HG03457 (cell line): Measurements from ENCODE around the gene GPRC5B.

ENCODE experiments used
- ATAC-seq: cut with Tn5 transposase; IDR thresholded peaks from one replicate; pipeline ENCODE4 v1.9.1; 2021; ENCODE audit warnings: moderate number of reproducible peaks; ENCODE audit not compliant: unreplicated experiment

Gene GPRC5B, protein sequence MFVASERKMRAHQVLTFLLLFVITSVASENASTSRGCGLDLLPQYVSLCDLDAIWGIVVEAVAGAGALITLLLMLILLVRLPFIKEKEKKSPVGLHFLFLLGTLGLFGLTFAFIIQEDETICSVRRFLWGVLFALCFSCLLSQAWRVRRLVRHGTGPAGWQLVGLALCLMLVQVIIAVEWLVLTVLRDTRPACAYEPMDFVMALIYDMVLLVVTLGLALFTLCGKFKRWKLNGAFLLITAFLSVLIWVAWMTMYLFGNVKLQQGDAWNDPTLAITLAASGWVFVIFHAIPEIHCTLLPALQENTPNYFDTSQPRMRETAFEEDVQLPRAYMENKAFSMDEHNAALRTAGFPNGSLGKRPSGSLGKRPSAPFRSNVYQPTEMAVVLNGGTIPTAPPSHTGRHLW

DNA sequence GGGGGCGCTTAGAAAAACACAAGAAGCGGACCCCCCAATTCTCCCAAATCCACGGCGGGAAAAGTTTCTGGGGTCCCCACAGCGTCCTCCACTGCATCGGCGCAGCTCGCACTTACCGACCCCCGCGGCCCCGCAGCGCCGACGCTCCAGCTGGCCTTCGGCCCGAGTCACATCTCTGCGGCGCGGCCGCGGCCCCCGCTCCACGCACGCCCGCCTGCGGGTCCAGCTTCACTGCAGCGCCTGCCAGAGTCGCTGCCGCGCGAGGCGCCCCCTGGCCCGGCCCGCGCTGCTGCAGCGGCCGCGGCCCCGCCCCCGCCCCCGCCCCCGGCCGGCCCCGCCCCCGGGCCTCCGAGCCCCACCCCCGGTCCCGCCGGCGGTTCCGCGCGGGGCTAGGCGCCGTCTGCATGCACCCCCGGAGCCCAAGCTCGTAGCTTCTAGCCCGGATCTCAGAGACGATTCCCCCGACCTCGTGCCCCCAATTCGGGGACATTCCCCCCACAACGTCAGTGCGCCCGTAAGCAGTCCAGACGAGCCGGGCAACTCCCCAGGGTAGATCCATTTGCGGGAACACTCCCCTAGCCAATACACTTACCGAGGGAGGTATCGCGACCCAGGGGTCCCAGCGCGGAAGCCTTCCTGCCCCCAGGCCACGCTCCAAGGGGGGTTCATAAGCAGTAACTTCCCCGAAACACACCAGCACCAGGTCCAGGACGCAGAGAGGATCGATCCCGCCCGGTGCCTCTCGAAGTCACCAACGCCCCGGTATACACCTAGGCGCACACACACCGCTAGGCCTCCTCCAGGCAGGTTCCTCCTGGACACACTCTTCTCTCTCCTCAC, at the start of gene GPRC5B:
GPRC5B (minus strand) TSS at position 238 of the 840 bp plus-strand sequence. CDS start 12,003 bp downstream, outside the sequence.
- ATAC-seq, result no peak

DNA sequence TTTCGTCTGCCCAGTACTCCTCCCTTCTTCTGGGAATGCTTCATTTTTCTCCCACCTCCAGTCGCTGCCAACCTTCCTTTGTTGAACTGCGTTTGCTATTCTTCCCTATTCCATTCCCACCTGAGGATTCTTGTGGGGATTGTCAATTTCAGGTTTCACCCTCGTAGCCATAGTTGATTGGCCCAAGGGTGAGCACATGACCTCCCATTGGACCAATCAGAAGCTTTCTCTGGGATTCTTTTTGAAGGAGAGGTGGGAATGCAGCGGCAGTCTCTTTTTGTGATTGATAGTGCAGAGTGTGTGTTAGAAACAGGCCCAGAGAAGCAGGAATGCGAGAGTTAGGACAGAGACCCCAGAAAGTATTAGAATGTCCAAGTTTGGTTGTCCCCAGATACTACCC, 49.1 kb upstream of the GPRC5B start:
- ATAC-seq, result no peak

DNA sequence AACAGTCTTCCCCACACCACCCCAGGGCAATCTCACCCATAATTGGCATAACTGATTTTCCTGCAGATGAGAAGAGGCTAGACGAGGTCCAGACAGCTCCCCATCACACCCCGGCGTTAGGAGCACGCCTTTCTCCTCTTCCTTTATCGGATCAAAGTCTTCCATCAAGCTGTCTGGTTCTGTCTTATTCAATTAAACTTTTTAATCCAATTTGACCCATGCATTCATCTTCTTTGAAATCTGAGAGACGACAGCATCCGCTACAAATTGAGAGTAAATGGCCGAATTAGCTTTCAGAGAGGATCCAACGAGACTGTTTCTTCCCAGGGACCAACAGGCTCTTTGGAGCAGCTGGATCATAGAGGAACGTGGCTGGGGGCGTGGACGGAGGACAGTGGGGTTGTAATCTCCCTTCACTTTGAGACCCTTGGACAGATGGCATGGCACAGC, 44.4 kb upstream of the GPRC5B start:
- no peak for ATAC-seq

DNA sequence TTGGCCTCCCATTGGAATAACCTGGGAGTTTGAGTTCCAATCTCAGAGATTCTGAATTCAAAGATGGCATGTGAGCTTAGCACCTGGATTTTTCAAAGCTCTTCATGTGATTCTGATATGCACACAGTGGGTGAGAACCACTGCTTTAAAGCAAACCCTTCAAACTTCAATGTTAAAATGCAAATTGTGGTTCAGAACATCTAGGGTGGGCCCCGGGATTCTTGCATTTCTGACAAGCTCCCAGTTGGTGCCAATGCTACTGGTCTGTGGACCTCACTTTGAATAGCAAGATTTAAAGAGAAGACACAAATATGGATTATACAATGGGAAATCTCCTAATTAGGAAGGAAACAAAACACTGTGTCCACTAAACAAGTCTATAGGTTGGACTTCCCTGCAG, 43.8 kb upstream of the GPRC5B start:
- ATAC-seq, result no peak

DNA sequence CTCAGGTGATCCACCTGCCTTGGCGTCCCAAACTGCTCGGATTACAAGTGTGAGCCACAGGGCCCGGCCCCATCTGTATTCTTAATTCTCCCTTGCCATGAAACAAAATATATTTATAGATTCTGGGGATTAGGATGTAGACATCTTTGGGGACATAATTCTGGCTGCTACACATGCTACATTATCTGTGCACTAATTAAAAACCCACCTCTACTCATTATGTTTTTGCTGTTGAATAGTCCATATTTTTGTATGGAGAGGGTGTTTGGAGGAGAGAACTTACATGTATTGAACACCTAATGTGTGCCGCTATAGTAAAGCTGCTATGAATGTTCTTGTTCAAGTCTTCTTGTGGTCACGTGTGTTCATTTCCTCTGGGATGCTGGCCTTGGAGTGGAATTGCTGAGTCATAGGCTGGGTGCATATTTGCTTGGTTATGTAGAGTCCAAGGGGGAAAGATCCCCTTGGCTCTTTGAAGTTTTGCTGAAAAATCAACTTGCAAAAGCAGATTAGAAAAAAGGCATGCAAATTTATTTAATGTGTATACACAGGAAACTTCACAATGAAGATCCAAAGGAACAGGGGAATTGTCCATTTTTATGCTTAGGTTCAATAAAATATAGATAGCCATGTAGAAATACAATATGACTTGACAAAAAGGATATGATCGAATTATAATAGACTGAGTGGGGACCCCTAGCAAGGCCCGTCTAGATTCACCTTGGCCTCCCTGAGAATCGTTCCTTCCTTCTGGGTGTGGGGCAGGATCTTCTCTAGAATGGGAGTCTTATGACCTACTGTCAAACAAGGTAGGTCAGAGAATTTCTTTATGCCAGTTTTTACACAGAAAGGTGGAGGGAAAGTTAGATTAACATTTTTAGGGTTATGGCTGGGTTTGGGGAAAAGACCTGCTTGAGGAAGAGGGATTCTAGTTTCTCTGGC, 42.1 kb upstream of the GPRC5B start:
- ATAC-seq, result no peak

DNA sequence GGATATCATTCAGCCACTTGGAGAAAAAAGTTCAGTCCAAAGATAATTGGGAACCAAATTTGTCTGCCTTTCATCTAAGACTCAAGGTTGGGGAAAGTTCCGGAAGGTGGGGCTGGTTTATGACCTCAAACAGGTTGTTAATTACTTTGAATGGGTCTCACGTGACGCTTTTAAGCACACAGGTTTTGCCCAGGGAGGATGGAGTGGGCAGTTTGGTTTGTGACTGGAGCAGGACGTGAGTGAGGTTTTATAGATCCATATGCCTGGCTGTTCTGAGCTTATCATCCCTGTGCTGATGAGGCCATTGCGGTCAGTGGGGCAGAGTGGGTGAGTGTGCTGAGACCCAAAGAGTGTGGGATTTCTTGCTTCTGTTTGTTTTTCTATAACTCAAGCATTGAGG, 38.7 kb upstream of the GPRC5B start:
- ATAC-seq, result no peak

DNA sequence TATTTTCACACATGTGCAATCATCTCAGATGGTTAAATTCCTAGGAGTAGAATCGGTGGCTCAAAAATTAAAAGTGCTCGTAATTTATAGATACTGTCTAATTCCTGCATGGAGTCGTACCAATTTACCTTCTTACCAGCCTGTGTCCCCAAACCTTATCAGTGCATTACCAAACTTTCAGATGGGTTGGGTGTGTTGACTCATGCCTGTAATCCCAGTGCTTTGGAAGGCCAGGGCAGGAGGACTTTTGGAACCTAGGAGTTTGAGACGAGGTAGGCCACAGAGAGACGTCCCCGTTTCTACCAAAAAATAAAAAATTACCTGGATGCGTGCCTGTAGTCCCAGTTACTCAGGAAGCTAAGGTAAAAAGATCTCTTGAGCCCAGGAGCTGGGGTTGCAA, 34.5 kb upstream of the GPRC5B start:
- ATAC-seq, result no peak

DNA sequence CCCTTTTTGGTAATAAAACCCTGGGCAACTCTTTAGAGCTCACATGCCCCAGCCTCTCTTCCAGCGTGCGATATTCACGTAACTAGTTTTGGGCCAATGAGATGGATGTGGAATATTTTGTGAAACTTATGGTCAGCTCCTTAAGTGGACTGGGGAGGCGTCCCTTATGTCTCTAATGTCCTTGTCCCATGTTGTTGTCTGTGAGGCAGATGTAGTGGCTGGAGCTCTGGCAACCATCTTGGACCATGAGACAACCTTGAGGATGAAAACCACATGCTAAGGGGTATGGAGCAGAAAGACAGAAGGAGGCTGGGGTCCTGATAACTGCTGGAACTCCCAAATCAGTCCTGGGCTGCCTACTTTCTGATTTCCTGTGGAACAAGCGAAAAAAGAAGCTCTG, 31.4 kb upstream of the GPRC5B start:
- no peak for ATAC-seq

DNA sequence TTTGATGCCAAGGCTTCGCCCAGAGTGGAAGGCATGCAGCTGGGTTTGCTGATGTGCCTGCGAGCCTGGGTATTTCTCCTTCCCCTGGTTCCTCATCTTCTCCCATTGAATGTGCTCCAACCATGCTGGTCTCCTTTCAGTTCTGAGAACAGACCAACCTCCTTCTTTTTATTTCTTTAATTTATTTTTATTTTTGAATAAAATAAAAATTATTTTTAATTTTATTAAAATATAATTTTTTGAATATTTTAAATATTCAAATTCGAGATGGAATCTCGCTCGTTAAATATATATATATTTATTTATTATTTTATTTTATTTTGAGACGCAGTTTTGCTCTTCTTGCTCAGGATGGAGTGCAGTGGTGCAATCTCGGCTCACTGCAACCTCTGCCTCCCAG, 30.2 kb upstream of the GPRC5B start:
- ATAC-seq, result no peak

DNA sequence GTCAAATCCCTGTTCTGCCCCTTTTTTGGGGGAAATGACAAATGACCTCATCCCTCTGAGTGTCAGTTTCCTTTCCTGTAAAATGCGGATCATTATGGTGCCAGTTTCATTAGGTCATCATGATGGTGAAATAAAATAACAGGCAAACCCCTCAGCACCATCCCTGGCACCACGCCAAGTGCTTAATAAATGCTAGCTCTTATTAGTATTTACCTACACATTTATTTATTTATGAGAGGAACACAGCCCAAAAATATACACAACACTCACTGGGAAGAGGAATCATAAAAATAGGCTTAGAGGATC, 28.6 kb upstream of the GPRC5B start:
- ATAC-seq, result no peak

DNA sequence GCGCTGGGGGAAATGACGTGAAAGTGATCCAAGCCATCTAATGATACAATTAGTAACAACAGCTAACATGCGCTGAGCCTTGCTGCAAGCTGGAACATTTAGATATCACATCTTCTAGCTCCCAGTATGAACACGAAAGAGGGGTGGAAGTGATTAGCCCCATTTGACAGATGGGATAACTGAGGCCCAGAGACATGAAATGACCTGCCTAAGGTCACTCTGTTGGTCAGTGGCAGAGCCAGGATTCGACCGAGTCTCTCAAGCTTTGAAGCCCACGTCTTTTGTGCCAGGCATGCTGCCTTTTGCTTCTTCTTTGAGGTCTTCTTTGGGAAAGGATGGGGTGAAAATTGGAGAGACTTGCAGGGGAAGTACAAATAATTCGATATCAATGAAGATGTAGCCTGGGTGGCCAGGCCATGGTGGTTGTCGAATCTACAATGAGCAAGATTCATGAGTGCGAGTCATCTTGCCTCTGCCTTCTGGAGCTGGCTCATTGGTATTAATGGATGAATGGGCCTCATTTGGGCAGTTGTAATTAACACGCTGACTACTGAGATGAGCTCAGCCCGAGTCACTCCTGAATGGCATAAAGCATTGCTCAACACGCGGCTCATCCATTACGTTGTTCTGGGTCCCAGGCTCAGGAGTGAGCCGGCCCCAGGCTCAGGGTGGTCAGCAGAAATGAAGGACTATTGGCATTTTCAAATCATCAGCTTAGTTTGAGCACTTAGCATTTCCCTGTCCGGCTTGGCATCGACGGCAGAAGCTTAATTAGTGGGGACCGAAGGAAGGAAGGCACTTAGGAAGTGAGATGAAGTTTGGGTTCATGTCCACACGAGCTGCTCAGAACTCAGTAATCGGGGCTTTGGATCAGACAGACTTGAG, 28.0 kb upstream of the GPRC5B start:
- no peak for ATAC-seq

DNA sequence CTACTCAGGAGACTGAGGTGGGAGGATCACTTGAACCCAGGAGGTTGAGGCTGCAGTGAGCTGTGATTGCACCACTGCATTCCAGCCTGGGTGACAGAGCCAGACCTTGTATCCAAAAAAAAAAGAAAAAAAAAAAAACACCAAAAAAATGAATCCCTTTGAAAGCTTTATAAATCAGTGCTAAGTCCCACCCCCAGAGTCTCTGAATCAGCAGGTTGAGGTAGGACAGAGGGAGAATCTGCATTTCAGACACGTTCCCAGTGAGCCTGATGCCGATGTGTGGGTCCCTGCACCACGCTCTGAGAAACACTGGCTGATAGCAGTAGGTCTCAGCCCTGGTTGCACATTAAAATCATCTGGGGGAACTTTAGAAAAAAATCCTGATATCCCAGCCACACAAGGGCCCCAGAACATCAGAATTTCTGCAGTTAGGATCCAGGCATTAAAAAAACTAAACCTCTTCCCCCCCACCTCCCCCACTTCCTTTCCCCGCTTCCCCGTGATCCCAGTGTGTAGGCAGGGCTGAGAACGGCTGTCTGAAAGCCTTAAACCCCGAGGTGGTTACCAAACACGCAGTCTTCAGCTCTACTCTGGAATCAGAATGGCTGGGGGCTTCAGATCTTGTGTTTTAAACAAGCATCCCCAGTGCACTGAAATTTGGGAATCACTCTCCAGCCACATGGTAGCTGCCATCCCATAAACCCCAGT, 27.3 kb upstream of the GPRC5B start:
- ATAC-seq, result no peak

DNA sequence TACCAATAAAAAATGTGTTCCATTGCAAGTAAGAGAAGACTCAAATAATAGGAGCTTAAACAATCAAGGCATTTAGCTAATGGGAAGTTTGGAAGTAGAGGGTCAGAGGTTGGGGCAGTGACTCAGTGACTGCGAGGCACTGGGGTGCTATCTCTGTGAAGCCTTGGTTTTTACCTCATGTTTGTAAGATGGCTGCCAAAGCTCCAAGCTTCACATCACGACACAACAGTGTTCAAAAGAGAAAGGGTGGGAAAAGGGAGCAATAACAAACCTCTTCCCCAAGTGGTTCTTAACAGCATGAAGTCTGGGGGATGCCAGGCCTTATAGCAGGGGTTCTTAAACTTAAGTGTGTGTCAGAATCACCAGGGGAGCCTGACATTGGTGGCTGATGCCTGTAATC, 26.6 kb upstream of the GPRC5B start:
- ATAC-seq, result no peak

DNA sequence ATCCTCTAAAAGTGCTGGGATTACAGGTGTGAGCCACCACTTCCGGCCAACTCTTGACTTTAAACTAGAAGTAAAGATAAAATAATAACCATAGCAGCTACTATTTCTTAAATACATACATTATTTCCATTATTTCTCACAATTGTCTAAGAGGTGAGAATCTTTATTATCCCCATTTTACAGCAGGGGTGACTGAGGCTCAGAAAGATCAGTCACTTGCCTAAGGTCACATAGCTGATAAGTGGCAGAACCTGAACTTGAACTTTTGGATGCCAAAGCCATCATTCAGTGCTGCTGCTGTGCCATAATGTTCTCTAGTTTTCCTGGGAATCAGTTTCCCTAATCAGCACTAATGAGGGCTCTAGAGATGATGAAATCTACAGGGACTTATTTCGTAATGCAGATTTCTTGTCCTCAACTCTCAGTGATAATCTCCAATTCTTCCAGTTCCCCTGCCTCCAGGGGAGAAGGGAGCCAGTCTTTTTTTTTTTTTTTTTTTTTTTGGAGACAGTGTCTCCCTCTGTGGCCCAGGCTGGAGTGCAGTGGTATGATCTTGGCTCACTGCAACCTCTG, 25.2 kb upstream of the GPRC5B start:
- ATAC-seq, result no peak

DNA sequence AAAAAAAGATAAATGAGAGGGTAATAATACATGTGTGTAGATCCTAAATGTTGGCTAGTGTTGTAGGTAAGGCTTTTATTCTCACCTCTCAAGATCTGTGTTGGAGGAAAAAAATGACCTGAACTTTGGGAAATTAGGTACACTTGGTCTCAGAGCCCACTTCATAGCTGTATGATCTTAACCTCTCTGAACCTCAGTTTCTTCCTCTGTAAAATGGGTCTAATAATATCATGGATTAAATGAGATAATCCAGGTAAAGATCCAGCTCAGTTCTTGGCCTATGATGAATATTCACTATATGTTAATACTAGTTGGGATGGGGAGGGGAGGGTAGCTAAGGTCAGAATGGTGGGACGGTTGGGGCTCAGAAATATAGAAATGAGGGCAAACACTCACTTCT, 24.3 kb upstream of the GPRC5B start:
- ATAC-seq, result no peak

DNA sequence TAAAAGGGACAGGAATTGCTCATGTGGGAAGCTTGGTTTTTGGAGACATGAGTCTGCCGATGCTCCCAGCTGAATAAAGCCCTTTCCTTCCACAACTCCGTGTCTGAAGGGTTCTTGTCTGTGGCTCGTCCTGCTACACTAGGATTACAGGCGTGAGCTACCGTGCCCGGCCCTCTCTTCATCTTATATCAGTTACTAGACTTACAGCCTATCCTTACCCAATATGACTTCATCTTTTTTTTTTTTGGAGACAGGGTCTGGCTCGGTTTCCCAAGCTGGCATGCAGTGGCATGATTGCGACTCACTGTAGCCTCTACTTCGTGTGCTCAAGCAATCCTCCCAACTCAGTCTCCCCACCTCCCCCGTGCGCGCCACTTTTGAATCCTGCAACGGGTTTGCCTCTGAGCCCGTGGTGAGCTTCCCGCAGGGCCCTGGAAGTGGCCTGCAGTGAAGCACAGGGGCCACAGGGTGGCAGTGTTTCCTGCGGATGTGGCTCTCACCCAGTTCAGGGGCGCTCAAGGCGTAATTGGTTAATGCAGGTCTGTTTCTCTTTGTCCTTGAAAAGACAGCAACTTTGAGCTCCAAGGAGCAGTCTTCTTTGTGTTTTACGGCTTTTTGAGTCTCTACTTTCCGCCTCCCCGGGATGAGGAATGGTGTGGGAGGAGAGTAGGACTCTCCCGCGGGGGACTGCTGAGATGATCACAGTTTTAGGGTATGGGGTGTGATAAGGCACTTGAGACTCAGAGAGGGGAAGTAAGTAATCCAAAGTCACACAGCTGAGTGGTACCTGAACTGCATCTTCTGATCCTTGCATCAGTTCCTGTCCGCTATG, 22.7 kb upstream of the GPRC5B start:
- no peak for ATAC-seq

DNA sequence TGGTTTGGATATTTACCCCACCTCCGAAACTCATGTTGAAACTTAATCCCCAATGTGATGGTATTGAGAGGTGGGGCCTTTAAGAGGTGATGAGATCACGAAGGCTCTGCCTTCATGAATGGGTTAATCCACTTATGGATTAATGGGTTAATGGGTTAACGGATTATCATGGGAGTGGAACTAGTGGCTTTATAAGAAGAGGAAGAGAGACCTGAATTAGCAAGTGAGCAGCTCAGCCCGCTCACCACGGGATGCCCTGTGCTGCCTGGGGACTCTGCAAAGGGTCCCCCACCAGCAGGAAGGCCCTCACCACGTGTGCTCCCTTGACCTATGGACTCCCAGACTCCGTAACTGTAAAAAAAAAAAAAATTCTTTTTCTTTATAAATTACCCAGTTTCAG, 16.5 kb upstream of the GPRC5B start:
- ATAC-seq, result no peak

DNA sequence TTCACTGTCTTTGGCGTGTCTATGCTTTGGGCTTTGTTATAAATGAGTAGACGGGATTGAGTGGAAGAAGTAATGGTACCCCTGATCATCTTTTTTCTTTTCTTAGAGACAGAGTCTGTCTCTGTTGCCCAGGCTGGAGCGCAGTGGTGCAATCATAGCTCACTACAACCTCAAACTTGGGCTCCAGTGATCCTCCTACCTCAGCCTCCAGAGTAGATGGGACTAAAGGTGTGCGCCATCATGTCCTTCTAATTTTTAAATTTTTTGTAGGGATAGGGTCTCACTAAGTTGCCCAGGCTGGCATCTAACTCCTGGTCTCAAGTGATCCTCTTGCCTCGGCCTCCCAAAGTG, 14.9 kb upstream of the GPRC5B start:
- no peak for ATAC-seq
